NCI-H2081 (cell line): ENCODE results near the gene ZBTB37.
"Not testable (repeated sequence)": the region's sequence is repeated elsewhere in the genome, so short reads cannot be mapped to it uniquely, and the experiment has no call there.

ENCODE experiments used
- DNase-seq, 2 experiments: peaks; one replicate each; lab custom pipeline; 2025; lab: John Stamatoyannopoulos, UW

ZBTB37 gene, protein sequence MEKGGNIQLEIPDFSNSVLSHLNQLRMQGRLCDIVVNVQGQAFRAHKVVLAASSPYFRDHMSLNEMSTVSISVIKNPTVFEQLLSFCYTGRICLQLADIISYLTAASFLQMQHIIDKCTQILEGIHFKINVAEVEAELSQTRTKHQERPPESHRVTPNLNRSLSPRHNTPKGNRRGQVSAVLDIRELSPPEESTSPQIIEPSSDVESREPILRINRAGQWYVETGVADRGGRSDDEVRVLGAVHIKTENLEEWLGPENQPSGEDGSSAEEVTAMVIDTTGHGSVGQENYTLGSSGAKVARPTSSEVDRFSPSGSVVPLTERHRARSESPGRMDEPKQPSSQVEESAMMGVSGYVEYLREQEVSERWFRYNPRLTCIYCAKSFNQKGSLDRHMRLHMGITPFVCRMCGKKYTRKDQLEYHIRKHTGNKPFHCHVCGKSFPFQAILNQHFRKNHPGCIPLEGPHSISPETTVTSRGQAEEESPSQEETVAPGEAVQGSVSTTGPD

DNA sequence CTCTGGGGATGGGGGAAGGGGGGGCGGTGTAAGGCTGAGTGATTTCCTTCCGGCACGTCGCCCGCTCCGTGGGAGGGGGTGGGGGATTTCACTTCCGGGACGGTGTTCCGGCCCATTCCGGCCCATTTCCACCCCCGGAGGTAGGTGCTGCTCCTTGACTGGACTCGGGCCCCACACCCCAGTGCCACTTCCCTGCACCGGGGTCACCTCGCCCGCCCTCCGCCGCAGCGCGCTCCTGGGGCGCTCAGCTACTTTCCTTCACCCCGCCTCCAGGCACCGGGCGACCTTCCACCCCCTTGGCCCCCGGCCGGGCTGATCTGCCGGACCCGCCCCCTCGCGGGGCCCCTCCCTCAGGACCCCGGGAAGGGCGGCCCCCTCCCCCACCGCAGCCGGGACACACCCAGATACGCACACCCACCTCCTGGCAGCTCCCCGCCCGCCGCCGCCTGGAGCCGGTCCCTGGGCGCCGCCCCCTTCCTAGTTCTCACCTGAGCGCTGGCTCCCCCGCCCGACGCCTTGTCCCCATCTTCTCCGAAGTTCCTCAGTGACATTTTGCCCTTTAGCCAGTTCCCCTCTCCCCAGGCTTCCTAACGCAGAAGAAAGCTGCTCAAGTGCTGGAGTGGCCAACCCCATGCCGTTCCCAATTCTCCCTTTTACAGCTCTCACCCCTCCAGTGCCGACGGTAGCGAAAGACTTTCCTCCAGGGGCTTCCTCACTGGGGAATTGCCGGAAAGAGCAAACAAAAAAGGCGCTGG, at the start of gene ZBTB37:
Gene ZBTB37, plus strand, starts transcription at position 115 of the 755 bp plus-strand sequence. CDS start 1,846 bp downstream, outside the sequence.
- DNase-seq = peak; percentile 84 to 91

DNA sequence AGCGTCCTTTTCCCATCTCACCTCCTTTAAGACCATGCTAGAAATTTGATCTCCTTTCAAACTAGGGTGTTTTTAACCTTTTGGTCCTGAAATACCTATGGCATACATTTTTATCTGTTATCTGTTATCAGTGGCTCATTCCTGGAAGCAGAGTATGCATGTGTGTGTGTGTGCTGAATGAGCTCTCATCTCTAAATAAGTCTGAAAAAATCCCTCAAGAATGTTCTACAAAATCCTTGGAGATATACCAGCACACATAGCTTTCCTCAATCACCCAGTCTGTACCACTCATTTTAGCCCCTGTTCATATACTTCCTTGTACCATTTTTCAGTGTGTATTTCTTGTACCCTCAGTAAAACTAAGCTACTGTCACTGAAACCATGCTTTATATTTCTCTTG, 49.7 kb upstream of the ZBTB37 start:
- no peak for DNase-seq

DNA sequence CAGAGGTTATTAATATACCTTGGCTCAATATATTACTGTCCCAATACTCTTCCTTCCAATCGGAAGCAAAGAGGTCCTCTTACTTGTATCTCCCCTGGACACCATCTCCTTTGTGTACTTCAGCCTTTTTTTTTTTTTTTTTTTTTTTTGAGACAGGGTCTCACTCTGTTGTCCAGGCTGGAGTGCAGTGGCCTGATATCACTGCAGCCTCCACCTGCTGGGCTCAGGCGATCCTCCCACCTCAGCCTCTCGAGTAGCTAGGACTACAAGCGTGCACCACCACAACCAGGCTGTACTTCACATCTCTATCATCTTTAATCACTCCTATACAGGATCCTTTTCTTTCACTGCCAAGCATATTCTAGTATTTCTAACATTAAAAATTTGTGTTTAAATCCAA, 46.5 kb upstream of the ZBTB37 start:
- DNase-seq = no peak

DNA sequence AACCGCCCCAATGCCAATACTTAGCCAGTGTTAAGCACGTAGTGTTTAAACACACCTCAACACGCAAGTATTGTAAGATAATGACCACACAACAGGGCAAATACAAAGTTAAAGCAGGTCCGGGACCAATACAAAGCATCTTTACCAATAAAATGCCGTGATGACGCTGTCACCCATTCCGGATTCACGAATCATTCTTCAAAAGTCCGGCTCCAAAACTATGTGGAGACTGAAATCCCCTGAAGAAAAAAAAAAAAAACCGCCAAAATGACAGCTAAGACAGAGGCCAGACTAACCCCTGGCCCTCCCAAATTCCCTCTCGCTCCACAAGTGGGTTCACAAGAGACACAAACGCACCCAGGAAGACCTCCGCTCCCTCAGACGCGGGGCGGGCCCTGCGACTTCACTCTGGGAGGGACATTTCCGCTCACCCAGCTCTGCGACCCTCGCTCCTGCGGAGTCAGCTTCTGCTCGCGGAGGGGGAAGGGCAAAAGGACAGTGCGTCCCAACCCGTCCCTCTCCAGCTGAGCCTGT, 44.3 kb upstream of the ZBTB37 start:
- DNase-seq = no peak

DNA sequence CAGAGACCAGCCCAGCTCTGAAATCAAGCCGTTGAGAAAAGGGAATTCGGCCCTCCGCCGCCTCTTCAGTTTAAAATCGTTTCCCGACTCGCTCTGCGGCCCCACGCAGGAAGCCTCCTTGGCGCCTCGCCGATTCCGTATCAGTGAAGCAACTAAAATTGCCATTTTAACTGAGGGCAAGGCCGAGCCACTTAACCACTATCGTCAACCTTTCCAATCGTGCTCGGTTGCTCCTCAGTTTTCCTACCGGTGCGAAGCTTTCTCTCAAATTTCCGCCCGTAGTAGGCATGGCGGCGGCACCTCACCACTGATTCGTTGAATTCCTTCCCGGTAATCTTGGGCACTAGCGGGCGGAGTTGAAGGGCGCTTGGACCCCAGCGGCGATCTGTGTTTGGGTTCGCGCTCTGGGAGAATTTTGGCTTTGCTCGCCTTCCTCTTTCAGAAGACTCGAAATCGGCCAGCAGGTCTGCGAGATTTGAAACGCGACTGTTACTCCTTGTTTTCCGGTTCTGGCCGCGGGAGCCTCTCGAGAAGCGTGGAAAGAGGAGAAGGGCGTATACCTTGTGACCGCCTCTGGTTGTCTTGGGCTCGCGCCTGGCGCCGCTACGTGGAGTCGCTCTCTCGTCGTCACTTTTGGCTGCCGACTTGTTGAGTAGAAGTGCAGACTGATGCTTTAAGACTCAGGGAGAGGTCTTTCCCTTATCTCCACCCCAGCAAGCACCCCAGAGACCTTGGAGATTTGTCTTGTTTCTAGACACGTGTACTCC, 43.7 kb upstream of the ZBTB37 start, which contains the start of the genes CENPL and DARS2:
Gene CENPL, minus strand, starts transcription at position 569 of the 767 bp plus-strand sequence. CDS start 13,584 bp downstream, outside the sequence.
Gene DARS2, plus strand, starts transcription at position 359 of the 767 bp plus-strand sequence. CDS start 557 bp downstream, outside the sequence.
- DNase-seq = peak; percentile 97 to 99

DNA sequence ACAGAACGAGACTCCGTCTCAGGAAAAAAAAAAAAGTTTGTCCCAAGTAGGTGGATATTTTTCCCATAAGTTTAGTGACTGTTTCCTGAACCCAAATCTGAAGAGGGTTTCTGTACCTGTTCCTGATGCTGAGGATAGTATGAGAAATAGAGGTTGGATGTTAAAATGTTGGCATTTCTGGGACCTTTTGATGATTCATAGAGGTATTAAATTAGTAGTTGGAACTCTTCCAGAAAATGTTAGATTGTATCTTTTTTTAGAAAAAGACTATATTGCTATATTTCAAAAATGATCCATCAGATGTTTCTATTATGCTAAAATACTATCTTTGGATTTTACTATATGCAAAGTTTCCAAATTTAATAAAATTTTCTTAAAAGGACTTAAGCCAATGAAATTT, 40.6 kb upstream of the ZBTB37 start:
- no peak for DNase-seq

DNA sequence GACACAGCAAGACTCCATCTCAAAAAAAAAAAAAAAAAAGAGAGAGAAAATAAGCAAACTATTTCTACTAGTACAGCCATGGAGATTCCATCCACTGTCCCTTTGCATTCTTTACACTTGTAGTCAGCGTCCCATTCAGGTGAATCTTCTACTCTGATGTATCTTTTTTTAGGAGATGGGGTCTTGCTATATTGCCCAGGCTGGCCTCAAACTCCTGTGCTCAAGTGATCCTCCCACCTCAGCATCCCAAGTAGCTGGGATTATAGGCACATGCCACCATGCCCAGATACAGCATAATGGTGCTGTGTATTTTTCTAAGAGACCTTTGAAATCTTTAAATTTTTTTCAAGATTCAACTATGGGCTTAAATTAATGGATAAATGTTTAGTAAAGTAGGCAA, 35.4 kb upstream of the ZBTB37 start:
- no peak for DNase-seq

DNA sequence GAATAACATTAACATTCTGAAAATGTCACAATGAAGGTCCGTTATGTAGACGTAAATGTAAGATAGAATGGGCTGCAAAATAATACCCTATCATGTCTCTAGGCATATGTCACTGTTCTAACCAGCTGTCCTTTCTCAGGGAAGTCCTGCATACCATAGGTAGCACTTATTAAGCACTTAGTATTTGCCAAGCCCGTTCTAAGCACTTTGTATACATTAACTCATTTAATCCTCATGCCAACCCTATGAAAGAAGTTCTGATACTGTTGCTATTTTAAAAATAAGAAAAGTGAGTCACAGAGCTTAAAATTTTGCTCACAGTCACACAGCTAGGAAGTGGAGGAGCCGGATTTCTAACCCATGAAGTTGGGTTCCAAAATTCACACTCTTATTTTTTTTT, 16.1 kb upstream of the ZBTB37 start:
- no peak for DNase-seq

DNA sequence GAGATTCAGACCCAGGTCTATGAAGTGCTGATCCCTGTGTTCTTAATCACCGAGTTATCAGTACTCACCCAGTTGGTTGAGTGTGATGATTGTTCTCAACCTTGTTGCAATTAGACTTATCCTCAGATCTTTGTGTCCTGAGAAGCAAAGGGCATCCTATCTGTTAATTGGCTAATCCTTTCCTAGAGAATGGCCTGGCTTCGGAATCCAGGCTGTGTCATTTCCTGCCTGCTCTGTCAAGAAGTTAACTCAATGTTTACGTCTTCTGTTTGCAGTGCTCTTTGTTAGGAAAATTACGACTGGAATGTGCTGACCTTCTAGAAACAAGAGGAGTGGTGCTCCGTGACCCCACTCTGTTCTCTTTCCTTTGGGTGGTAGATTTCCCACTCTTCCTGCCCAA, 15.1 kb upstream of the ZBTB37 start:
- no peak for DNase-seq

DNA sequence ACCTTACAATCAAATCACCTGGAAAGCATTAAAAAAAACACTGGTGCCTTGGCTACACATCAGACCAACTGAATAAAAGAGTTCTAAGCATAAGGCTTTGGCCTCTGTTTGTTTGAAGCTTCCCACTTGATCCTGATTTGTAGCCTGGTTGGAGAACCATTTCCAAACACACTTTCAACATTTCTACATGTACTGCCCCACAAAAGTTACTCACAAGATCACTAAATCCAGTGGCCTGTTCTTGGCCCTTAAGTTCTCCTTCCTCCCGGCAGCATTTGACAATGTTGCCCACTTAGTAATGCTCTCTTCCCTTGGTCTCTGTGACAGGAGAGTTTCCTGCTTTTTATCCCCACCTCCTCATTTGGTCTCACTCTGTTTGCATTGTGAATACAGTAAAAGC, 12.2 kb upstream of the ZBTB37 start:
- no peak for DNase-seq

DNA sequence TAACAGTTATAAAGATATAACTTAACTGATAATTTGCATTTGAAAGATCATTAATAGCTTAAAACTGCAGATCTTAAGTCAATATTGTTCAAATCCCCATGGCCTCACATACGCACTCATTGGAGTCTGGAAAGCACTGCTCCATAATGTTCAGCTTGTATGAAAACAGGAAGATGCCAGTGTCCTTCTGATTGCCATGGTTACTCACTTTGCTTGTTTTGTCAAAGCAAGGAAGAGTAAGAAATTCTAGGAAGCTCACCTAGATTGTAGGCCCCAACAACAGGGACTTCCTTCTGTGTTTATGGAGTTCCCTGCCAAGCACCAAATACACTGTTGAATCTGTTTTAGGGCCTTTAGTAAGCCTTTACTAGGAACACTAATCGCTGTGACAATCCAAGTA, 11.3 kb upstream of the ZBTB37 start:
- DNase-seq = no peak

DNA sequence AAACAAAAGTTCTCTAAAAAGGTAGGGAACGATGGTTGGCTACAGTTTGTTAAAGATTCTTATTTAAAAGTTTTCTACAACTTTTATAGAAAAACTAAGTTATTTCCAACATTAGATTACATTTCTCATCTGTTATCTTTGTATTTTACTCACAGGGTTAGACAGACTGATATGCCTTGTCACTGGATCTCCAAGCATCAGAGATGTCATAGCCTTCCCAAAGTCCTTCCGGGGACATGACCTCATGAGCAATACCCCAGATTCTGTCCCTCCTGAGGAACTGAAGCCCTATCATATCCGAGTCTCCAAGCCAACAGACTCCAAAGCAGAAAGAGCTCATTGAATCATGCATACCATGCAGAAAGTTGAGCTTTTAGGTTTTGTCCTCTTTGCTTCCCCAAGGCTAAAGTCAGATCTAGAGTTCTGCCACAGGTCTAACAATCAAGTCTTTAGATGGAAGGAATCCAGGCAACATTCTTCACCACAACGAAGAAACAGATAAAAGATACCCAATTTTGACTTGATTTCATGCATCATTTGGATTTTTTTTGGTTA, 10.7 kb upstream of the ZBTB37 start:
- no peak for DNase-seq

DNA sequence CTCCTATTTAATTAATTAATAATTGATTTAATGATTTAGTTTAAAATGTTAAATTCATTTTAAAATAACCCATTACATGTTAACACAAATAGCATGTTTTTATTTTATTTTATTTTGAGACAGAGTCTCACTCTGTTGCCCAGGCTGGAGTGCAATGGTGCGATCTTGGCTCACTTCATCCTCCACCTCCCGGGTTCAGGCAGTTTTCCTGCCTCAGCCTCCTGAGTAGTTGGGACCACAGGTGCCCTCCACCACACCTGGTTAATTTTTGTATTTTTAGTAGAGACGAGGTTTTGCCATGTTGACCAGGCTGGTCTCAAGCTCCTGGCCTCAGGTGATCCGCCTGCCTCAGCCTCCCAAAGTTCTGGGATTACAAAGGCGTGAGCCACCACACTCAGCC, 8.6 kb upstream of the ZBTB37 start:
- DNase-seq = not testable (repeated sequence)

DNA sequence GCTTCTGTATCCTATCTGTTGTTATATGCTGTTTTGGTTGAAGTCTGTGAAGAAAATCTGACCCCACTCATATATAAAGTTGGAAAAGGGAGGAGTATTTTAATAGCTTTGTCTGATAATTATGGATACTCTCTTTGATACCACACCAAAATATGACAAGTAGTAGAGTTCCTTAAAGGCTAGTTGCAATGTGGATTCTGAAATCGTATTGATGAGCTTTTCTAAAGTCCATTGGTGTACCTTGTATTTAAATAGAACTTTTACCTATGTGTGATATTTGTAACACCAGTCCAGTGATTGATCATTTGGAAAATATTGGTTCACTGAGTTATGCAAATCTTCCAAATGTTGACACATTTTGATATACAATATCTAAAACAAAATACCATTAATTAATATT, 8.1 kb upstream of the ZBTB37 start:
- DNase-seq = no peak

DNA sequence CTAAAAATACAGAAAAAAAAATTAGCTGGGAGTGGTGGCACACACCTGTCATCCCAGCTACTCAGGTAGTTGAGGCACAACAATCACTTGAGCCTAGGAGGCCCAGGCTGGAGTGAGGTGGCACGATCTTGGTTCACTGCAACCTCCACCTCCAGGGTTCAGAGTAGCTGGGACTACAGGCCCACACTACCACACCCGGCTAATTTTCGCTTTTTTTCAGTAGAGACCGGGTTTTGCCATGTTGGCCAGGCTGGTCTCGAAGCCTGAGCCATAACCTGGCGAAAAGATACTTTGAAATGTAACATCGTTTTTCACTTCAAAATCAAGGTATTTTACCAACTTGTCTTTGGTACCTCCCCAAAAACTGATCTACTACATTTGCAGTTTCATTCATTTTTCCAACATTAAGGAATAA, 6.4 kb upstream of the ZBTB37 start:
- no peak for DNase-seq

DNA sequence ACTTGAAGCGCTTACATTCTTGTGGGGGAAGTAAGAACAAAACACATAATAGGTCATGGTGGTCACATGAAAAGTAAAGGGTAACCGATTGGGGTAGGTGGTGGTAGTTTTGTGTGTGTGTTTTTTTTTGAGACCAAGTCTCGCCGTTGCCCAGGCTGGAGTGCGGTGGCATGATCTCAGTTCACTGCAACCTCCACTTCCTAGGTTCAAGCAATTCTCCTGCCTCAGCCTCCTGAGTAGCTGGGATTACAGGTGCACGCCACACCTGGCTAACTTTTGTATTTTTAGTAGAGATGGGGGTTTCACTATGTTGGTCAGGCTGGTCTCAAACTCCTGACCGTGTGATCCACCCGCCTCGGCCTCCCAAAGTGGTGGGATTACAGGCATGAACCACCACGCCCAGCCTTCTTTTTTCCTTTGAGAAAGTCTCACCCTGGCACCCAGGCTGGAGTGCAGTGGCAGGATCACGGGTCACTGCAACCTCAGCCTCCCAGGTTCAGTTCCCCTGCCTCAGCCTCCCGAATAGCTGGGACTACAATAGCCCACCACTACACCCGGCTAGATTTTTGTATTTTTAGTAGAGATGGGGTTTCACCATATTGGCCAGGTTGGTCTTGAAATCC, 5.9 kb upstream of the ZBTB37 start:
- not testable (repeated sequence) for DNase-seq

DNA sequence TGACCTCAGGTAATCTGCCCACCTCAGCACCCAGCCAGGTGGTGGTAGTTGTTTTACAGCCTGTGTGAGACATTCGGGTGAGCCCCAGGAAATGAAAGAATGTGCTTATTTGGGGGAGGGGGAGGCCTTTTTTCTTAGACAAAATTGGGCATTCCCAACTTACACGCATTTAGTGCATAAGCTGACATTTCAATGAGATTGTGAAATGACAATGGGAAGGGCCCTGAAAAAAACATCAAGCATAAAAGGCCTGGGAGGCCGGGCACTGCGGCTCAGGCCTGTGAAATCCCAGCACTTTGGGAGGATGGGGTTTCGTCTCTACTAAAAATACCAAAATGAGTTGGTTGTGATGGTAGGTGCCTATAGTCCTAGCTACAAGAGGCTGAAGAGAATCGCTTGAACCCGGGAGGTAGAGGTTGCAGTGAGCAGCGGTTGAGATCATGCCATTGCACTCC, 5.4 kb upstream of the ZBTB37 start:
- no peak for DNase-seq

DNA sequence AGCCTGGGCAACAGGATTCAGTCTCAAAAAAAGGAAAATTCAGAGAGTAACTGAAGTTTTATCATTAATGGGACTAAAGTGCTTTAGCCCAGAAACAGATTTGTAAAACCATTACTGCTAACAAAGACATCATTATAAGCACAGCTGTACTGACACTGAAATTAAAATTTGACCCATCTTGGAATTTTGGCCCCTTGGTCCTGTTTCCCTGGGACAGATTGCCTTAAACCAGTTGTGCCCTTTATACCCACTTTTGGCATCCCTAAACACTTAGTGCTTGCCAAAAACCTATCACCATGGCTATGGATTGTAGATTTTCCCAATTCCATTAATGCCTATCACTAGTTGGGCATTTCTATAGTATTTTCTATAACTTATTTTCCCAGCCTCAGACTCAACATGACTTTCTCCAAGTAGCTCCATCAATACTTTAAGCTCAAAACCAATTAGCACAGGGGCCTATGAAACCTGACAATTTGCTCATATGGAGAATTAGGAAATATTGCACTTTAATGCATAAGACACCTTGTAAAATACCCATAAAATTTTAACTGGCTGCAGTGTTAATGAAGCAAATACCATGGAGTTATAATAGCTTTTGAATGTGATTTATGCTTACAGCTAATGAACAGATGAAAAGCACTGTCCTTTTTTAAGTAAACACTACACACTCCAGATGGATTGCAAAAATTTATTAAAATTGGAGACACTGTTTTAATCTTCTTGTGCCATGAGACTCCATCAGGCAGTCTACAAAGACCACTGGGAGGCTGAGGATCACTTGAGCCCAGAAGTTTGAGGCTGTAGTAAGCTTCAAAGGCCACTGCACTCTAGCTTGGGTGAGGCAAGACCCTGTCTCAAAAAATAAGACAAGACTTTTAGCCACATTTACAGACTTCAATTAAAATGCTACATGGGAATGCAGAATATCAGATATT, 4.7 kb upstream of the ZBTB37 start:
- no peak for DNase-seq

DNA sequence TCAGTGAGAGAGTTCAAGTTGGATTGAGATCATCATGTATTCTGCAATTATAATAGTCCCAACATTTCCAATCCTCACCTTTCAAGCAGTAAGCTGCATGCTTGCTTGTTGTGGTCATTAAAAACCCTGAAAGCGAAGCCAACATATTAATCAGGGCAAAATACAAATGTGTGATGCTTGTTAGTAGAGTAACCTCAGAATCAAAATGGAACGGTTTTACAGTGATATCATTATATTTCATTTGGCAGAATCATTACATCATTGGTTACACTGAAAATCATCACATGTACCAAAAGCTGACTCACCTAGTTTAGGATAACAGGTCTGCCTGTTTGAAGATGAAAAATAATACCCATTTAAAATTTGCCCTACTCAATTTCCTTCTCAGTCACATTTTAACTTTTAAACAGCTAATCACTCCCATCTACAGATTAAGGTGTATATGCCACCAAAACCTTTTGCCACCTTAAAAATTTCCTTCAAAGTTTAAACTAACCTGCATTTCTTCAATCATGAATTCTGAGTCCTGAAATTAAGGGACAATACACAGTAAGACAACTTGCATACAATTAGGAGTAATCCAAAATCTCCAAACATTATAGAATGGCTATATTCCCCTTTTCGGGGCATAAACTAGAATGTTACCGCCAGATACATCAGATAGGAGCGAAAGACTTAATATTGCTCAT, 3.9 kb upstream of the ZBTB37 start:
- DNase-seq = no peak
